MM.1S (cell line): ENCODE data around the gene HS6ST1.
A peak's percentile ranks its signal among the peaks of the same experiment; 100 is the strongest.
"Not testable (repeated sequence)": the region's sequence is repeated elsewhere in the genome, so short reads cannot be mapped to it uniquely, and the experiment has no call there.

Experiments used
- DNase-seq: peaks from one replicate; pipeline ENCODE4 v3.0.0-alpha.2; 2015
- H2AFZ ChIP-seq: fragments of 300-600 bp; sonication (generic); 2 replicates; pipeline ENCODE4 v1.6.0; 2016; ENCODE audit warnings: antibody characterized with exemption, low read length
- H3F3A ChIP-seq: fragments of 300-600 bp; sonication (generic); 2 replicates; pipeline ENCODE4 v1.6.1; 2016; ENCODE audit warnings: mild to moderate bottlenecking, antibody characterized with exemption, low read length, moderate library complexity, mixed read lengths; ENCODE audit not compliant: insufficient read depth
- H3K27ac ChIP-seq: fragments of 300-600 bp; sonication (generic); 2 replicates; pipeline ENCODE4 v1.5.1; 2016; ENCODE audit warnings: mild to moderate bottlenecking, low read length
- H3K27me3 ChIP-seq: fragments of 300-600 bp; sonication (generic); replicated peaks from 2 replicates; pipeline ENCODE4 v1.6.0; 2016; ENCODE audit warnings: low read length; ENCODE audit not compliant: insufficient read depth
- H3K36me3 ChIP-seq: fragments of 300-600 bp; sonication (generic); replicated peaks from 2 replicates; pipeline ENCODE4 v1.6.1; 2016; ENCODE audit warnings: mild to moderate bottlenecking, low read length, mixed read lengths; ENCODE audit not compliant: insufficient read depth
- H3K4me1 ChIP-seq: fragments of 300-600 bp; sonication (generic); 2 replicates; pipeline ENCODE4 v1.6.1; 2016; ENCODE audit warnings: low read length, mixed read lengths
- H3K4me2 ChIP-seq: fragments of 300-600 bp; sonication (generic); 2 replicates; pipeline ENCODE4 v1.6.0; 2016; ENCODE audit warnings: low read depth, low read length
- H3K4me3 ChIP-seq: fragments of 300-600 bp; sonication (generic); 2 replicates; pipeline ENCODE4 v1.5.1; 2016; ENCODE audit warnings: low read length, mixed read lengths
- H3K79me2 ChIP-seq: fragments of 300-600 bp; sonication (generic); 2 replicates; pipeline ENCODE4 v1.6.1; 2016; ENCODE audit warnings: mixed run types, low read length, mixed read lengths
- H3K9ac ChIP-seq: fragments of 300-600 bp; sonication (generic); 2 replicates; pipeline ENCODE4 v1.6.1; 2016; ENCODE audit warnings: low read length, mixed read lengths
- H3K9me2 ChIP-seq: fragments of 300-600 bp; sonication (generic); replicated peaks from 2 replicates; pipeline ENCODE4 v1.6.1; 2016; ENCODE audit warnings: mild to moderate bottlenecking, low read length, mixed read lengths; ENCODE audit not compliant: insufficient read depth
- H3K9me3 ChIP-seq: fragments of 300-600 bp; sonication (generic); replicated peaks from 2 replicates; pipeline ENCODE4 v1.6.1; 2016; ENCODE audit warnings: mild to moderate bottlenecking, low read length, mixed read lengths; ENCODE audit not compliant: insufficient read depth
- H4K20me1 ChIP-seq: fragments of 300-600 bp; sonication (generic); 2 replicates; pipeline ENCODE4 v1.6.1; 2016; ENCODE audit warnings: mild to moderate bottlenecking, low read length, moderate library complexity, mixed read lengths; ENCODE audit not compliant: insufficient read depth
- EZH2 ChIP-seq: fragments of 300-600 bp; sonication (generic); optimal IDR thresholded peaks from 2 replicates; pipeline ENCODE3; 2017; ENCODE audit warnings: low read depth, mild to moderate bottlenecking, antibody characterized with exemption, low read length, mixed read lengths
- EZH2phosphoT487 ChIP-seq: fragments of 300-600 bp; sonication (generic); IDR thresholded peaks from 2 replicates; pipeline ENCODE4 v1.6.1; 2018; ENCODE audit warnings: antibody characterized with exemption, low read length
- TF ChIP-seq, protein P1 (sequence below): fragments of 300-600 bp; sonication (generic); IDR thresholded peaks from 2 replicates; pipeline ENCODE4 v1.5.1; 2016; ENCODE audit warnings: antibody characterized with exemption, low read length, mixed read lengths

Gene HS6ST1

DNA sequence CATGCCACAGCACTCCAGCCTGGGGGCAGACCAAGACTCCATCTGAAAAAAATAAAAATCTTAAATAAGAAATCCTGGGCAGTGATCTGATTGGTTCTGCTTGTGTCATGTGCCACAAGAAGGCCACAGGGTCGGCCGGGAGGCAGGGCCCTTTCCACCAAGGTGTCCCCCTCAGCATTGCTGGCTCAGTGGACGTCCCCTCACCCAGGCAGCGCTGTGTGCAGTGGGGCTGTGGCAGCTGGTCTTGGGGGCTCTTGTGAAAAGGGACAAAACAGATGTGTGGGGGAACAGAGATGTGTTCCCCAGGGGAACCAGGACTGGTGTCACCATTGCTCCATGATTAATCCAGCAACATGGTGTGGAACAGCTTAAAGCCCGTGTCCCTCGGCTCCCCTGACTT is 60.5 kb downstream of the HS6ST1 start:
- no peak overlapping the region for H3K4me2 ChIP-seq
- no peak overlapping the region for H3K4me3 ChIP-seq
- H3K9me2 ChIP-seq = no peaks in the 10 kb centered on the region
- no peaks in the 10 kb centered on the region for H3K79me2 ChIP-seq
- H3K4me1 ChIP-seq = no peaks in the 10 kb centered on the region
- no peak overlapping the region for H3K27ac ChIP-seq
- no peaks in the 10 kb centered on the region for H3F3A ChIP-seq
- H3K9ac ChIP-seq = no peak overlapping the region
- H3K27me3 ChIP-seq = no peaks in the 10 kb centered on the region
- H3K36me3 ChIP-seq = no peaks in the 10 kb centered on the region
- no peaks in the 10 kb centered on the region for H4K20me1 ChIP-seq
- DNase-seq = no peak
- TF ChIP-seq EZH2phosphoT487 = no peak
- no peak for TF ChIP-seq EZH2
- H2AFZ ChIP-seq = no peak overlapping the region
- H3K9me3 ChIP-seq = no peaks in the 10 kb centered on the region

DNA sequence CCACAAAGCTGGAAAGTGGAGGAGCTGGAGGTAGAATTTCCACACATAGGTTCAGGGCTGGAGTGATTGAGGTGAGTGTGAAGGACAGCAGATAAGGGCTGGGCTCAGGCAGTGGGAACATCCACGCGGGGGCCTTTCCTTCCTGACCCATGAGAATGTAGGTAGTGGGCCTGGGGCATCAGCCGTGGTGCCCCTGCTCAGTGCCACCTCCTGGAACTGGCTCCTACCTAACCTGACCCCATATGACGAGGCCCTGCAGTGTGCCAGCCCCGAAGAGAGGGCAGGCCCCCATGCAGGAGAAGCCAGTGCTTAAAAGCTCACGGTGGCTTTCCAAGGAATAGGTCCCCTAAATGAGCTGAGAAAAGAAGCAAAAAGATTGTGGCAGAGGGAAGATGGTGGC is 66.2 kb downstream of the HS6ST1 start:
- Histone ChIP-seq H3K36me3 (no peaks in the 10 kb centered on the region), H4K20me1 (no peaks in the 10 kb centered on the region), H3K27ac (no peak overlapping the region), H2AFZ (no peak overlapping the region), H3K9me2 (no peaks in the 10 kb centered on the region), H3K4me2 (no peak overlapping the region), H3F3A (no peaks in the 10 kb centered on the region), H3K79me2 (no peaks in the 10 kb centered on the region), H3K4me1 (no peaks in the 10 kb centered on the region), H3K9me3 (no peaks in the 10 kb centered on the region), H3K27me3 (no peaks in the 10 kb centered on the region), H3K4me3 (no peak overlapping the region), H3K9ac (no peak overlapping the region)
- DNase-seq = no peak
- no peak for TF ChIP-seq EZH2phosphoT487

DNA sequence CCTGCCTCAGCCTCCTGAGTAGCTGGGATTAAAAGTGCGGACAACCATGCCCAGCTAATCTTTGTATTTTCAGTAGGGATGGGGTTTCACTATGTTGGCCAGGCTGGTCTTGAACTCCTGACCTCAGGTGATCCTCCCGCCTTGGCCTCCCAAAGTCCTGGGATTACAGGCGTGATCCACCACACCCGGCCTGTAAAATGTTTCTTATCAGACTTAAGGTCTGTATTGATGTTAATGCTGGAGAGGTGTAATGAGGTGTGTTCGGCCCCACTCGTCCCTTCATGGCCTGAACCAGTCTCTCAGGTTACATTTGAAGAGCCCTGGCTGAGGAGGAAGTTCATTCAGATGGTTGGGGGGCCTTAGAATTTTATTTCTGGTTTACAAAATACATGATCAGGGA is 66.6 kb downstream of the HS6ST1 start:
- DNase-seq, H2AFZ ChIP-seq, H3K9me2 ChIP-seq, H3K4me3 ChIP-seq, H3K27me3 ChIP-seq, H3K9ac ChIP-seq, H3K36me3 ChIP-seq, H3K27ac ChIP-seq, H3K9me3 ChIP-seq, H3F3A ChIP-seq, H4K20me1 ChIP-seq, H3K79me2 ChIP-seq, H3K4me1 ChIP-seq, H3K4me2 ChIP-seq: not testable (repeated sequence)

DNA sequence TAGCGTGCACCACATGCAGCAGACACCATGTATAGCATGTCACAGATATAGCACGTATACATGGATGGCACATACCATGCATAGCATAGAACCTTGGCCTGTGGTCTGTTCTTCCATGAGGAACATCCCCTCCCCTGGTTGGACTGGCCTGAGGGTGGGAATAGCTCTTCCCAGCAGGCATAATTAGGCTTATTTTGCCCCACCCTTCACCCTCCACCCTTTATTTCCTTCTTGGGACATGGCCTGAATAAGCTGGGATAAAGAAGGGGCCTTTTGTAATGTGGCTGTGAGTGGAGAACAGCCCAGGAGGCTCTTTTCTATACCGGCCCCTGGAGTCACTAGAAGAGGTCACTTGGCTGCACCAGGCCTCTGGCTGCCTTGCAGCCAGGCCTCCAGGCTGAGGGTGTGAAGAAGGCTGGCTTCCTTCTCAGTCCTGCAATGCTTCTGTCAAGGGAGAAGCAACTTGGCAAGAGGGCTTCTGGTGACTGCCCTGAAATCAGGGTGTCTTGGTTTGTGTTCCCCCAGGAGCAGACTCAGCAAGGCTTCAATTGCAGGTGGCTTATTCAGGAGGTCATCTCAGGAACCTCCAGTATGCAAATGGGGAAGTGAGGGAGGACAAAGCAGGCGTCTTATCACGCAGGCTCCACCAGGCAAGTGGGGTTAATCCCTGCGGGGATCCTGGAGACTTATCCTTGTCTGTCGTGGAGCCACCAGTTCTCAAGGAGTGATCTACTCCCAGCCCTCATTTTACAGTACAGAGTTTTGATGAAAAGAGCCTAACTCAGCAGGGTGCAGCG is 68.2 kb downstream of the HS6ST1 start:
- Histone ChIP-seq H3K27ac (no peak overlapping the region), H3K4me1 (no peaks in the 10 kb centered on the region), H3K9me3 (no peaks in the 10 kb centered on the region), H2AFZ (no peak overlapping the region), H3K79me2 (no peaks in the 10 kb centered on the region), H3K4me3 (no peak overlapping the region), H3K4me2 (no peak overlapping the region), H3K27me3 (no peaks in the 10 kb centered on the region), H3F3A (no peaks in the 10 kb centered on the region), H3K36me3 (no peaks in the 10 kb centered on the region), H3K9me2 (no peaks in the 10 kb centered on the region), H3K9ac (no peak overlapping the region), H4K20me1 (no peaks in the 10 kb centered on the region)
- peak; percentile 24 for DNase-seq
- TF ChIP-seq EZH2 (no peak), EZH2phosphoT487 (no peak)
- TF ChIP-seq, protein P1, sequence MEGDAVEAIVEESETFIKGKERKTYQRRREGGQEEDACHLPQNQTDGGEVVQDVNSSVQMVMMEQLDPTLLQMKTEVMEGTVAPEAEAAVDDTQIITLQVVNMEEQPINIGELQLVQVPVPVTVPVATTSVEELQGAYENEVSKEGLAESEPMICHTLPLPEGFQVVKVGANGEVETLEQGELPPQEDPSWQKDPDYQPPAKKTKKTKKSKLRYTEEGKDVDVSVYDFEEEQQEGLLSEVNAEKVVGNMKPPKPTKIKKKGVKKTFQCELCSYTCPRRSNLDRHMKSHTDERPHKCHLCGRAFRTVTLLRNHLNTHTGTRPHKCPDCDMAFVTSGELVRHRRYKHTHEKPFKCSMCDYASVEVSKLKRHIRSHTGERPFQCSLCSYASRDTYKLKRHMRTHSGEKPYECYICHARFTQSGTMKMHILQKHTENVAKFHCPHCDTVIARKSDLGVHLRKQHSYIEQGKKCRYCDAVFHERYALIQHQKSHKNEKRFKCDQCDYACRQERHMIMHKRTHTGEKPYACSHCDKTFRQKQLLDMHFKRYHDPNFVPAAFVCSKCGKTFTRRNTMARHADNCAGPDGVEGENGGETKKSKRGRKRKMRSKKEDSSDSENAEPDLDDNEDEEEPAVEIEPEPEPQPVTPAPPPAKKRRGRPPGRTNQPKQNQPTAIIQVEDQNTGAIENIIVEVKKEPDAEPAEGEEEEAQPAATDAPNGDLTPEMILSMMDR = no peak
